CD4-positive, alpha-beta T cell treated with Interleukin-6 for 4 hours (primary cell): ENCODE results near the gene TRA2A.
"Not testable (repeated sequence)": the region's sequence is repeated elsewhere in the genome, so short reads cannot be mapped to it uniquely, and the experiment has no call there.

Experiments used
- DNase-seq: peaks from one replicate; pipeline ENCODE4 v3.0.0-alpha.2; 2020; ENCODE audit warnings: mixed read lengths

TRA2A gene

GRCh38 chr7:23491502-23491901 lies 40.3 kb downstream of the TRA2A start:
- no peak for DNase-seq

GRCh38 chr7:23490357-23491135 lies 41.2 kb downstream of the TRA2A start:
- peak; percentile 73 for DNase-seq

- DNase-seq = not testable (repeated sequence)
Observed at GRCh38 chr7:23488714-23489113, 43.1 kb downstream of the TRA2A start.

GRCh38 chr7:23487670-23488069 lies 44.1 kb downstream of the TRA2A start:
- DNase-seq = no peak

- DNase-seq = no peak
Observed at GRCh38 chr7:23486002-23486773, 45.6 kb downstream of the TRA2A start.

- DNase-seq = no peak
Observed at GRCh38 chr7:23482686-23483085, 49.1 kb downstream of the TRA2A start.

GRCh38 chr7:23477962-23478866 lies 53.6 kb downstream of the TRA2A start:
- DNase-seq = no peak

GRCh38 chr7:23477157-23477499 lies 54.7 kb downstream of the TRA2A start:
- DNase-seq = no peak

GRCh38 chr7:23476286-23477156 lies 55.3 kb downstream of the TRA2A start:
- DNase-seq = no peak

- DNase-seq = no peak
Observed at GRCh38 chr7:23475576-23475839, 56.3 kb downstream of the TRA2A start.

- DNase-seq = no peak
Observed at GRCh38 chr7:23474829-23475575, 56.8 kb downstream of the TRA2A start.

- peak; percentile 48 for DNase-seq
Observed at GRCh38 chr7:23474094-23474828, 57.5 kb downstream of the TRA2A start.

GRCh38 chr7:23473844-23474093 lies 58.0 kb downstream of the TRA2A start:
- no peak for DNase-seq

- DNase-seq = no peak
Observed at GRCh38 chr7:23472956-23473843, 58.6 kb downstream of the TRA2A start.

GRCh38 chr7:23472556-23472955 lies 59.2 kb downstream of the TRA2A start:
- DNase-seq = no peak

- DNase-seq = no peak
Observed at GRCh38 chr7:23472046-23472445, 59.7 kb downstream of the TRA2A start.

- peak; percentile 27 for DNase-seq
Observed at GRCh38 chr7:23471106-23471859, 60.5 kb downstream of the TRA2A start.

- DNase-seq = no peak
Observed at GRCh38 chr7:23470330-23471105, 61.3 kb downstream of the TRA2A start, which contains the start of gene IGF2BP3. TSS of gene IGF2BP3 (minus strand) at chr7:23470491. CDS start at chr7:23470110, 381 bp downstream.

- no peak for DNase-seq
Observed at GRCh38 chr7:23469961-23470250, 61.9 kb downstream of the TRA2A start.
